Activated CD8-positive, alpha-beta memory T cell treated with anti-CD3 and anti-CD28 coated beads for 36 hours (primary cell): ENCODE data around the gene SEC24C. TPM values are rescaled to one million over a fixed set of nuclear protein-coding genes. Genes with fewer than 3 reads are reported as not detected.
"Not testable (repeated sequence)": the region's sequence is repeated elsewhere in the genome, so short reads cannot be mapped to it uniquely, and the experiment has no call there.

ENCODE experiments used
- CTCF ChIA-PET: fragments of 350-600 bp; sonication (Branson Sonifier 250); formaldehyde crosslinking; loops from one replicate; lab custom pipeline; 2021; ENCODE audit warnings: antibody characterized with exemption; lab: Charles Lee
- POLR2A ChIA-PET: fragments of 350-600 bp; sonication (Branson Sonifier 250); formaldehyde crosslinking; loops from one replicate; lab custom pipeline; 2021; ENCODE audit warnings: antibody characterized with exemption; lab: Charles Lee
- total RNA-seq, 2 experiments: library from RNA; stranded (reverse); gene quantifications; one replicate each; pipeline ENCODE4 v1.2.3, GENCODE V29; 2021

Gene SEC24C
- 10 to 100 TPM; 89.0 to 89.9 TPM for total RNA-seq

- ChIA-PET POLR2A (interaction anchor here (0.8 to 3.7 kb wide), 7 partner anchors 8 to 331 kb away, joined by 3 to 24 read pairs (median 4); a partner anchor contains a TSS), CTCF (interaction anchor here (0.5 to 1.8 kb wide), 4 partner anchors 12 to 24 kb away, joined by 3 to 10 read pairs (median 3); no protein-coding TSS in a partner anchor)
Measured at GRCh38 chr10:73743905-73744663, at the start of gene SEC24C. SEC24C (plus strand) TSS chr10:73744372; CDS start chr10:73746833, 2,461 bp downstream.

DNA sequence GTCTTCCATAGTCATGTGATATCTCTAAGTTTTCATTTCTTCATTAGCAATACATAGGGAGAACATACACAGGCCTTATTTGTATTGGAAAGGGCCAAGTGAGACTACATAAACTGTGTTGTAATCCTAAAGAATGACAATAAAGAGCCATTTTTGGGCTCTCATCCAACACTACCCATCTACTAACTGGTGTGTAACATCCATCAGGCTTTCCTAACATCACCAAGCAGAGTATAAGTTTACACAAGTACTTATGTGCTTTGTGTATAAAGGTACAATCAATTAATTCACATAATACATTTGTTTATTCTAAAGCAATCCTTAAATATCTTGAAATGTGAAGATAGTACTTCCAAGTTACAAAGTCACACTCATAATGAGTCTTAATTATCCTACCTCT is 48.9 kb upstream of the SEC24C start:
- CTCF ChIA-PET, POLR2A ChIA-PET: not testable (repeated sequence)

GRCh38 chr10:73697675-73698159 is 46.5 kb upstream of the SEC24C start, which contains the start of gene AGAP5:
AGAP5 (minus strand) TSS chr10:73698109; CDS start chr10:73697755, 354 bp downstream.
- CTCF ChIA-PET, POLR2A ChIA-PET: not testable (repeated sequence)

DNA sequence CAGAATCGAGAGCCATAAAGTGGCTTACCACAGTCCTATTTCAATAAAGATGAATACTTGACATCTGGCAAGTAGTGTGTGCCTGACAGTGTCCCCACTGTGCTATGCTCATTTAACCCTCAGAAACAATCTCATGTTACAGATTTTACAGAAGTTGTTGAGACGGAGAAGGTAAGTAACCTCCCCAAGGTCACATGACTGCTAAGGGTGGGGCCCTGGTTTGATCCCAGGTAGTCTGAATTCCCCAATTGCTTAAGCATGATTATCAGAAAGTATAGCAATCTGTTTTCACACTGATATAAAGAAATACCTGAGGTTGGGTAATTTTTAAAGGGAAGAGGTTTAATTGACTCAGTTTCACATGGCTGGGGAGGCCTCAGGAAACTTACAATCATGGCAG is 45.4 kb upstream of the SEC24C start:
- POLR2A ChIA-PET, CTCF ChIA-PET: not testable (repeated sequence)

- CTCF ChIA-PET, result interaction anchor here (0.7 kb wide), 1 partner anchor 585 kb away, joined by 5 read pairs; no protein-coding TSS in a partner anchor
- POLR2A ChIA-PET, result not testable (repeated sequence)
Measured at GRCh38 chr10:73703924-73704323, 40.2 kb upstream of the SEC24C start.

GRCh38 chr10:73705506-73706072 is 38.6 kb upstream of the SEC24C start:
- CTCF ChIA-PET, result interaction anchor here (0.6 kb wide), 1 partner anchor 34 kb away, joined by 3 read pairs; no protein-coding TSS in a partner anchor
- POLR2A ChIA-PET, result not testable (repeated sequence)

GRCh38 chr10:73706488-73706887 is 37.7 kb upstream of the SEC24C start:
- CTCF ChIA-PET, result interaction anchor here (0.6 kb wide), 1 partner anchor 33 kb away, joined by 3 read pairs; no protein-coding TSS in a partner anchor
- POLR2A ChIA-PET, result not testable (repeated sequence)

GRCh38 chr10:73707628-73708027 is 36.5 kb upstream of the SEC24C start:
- POLR2A ChIA-PET, CTCF ChIA-PET: not testable (repeated sequence)

GRCh38 chr10:73708122-73708521 is 36.0 kb upstream of the SEC24C start:
- CTCF ChIA-PET, POLR2A ChIA-PET: not testable (repeated sequence)

DNA sequence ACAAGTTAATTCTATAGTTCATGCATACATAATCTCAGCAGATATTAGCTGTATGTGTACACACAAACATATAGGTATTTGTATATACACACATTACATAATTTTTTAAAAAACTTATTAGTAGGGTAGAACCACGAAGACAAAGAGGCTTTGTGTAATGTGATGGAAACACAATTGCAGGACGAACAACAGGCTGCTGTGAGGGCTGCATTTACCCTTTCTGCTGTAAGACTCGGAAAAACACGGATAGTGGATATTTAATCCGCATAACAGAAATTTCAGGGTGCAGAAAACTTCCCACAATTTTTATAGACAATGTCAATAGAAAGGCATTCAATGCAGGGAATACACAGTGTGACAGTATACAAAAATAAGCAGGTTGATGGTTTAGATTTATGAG is 32.5 kb upstream of the SEC24C start:
- POLR2A ChIA-PET, result not testable (repeated sequence)

GRCh38 chr10:73713912-73714311 is 30.3 kb upstream of the SEC24C start:
- CTCF ChIA-PET, POLR2A ChIA-PET: not testable (repeated sequence)

More for the DNA sequence above, 32.5 kb upstream of the SEC24C start:
- CTCF ChIA-PET, result not testable (repeated sequence)

- CTCF ChIA-PET, POLR2A ChIA-PET: not testable (repeated sequence)
Measured at GRCh38 chr10:73714483-73714882, 29.7 kb upstream of the SEC24C start.

- POLR2A ChIA-PET, CTCF ChIA-PET: not testable (repeated sequence)
Measured at GRCh38 chr10:73715179-73716156, 28.7 kb upstream of the SEC24C start.

- ChIA-PET CTCF (no interaction called here), POLR2A (no interaction called here)
Measured at GRCh38 chr10:73716251-73716650, 27.9 kb upstream of the SEC24C start.

- ChIA-PET CTCF (no interaction called here), POLR2A (no interaction called here)
Measured at GRCh38 chr10:73717556-73717955, 26.6 kb upstream of the SEC24C start.

DNA sequence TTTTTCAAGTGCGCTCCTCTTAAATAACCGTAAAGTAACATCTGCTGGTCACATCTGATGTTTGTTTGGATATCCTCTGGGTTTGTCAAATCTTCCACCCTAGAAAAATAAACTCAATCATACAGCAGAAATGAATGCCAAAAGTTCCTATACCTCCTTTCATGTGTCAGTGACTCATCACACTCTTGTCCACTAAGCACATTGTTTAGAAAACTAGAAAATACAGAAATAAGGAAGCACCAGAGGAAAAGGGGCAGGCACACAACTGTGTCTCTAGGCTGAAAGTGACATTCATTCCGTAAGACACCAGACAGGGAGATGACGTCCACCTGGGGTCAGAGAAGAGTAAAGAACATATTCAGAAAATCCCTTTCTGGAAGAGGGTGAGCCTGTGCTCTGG is 23.6 kb upstream of the SEC24C start:
- CTCF ChIA-PET, result not testable (repeated sequence)

GRCh38 chr10:73723516-73723915 is 20.7 kb upstream of the SEC24C start:
- ChIA-PET CTCF (no interaction called here), POLR2A (no interaction called here)

More for the DNA sequence above, 23.6 kb upstream of the SEC24C start:
- POLR2A ChIA-PET, result not testable (repeated sequence)

GRCh38 chr10:73729781-73730152 is 14.4 kb upstream of the SEC24C start:
- CTCF ChIA-PET, result interaction anchor here (0.9 to 2.3 kb wide), 4 partner anchors 13 to 140 kb away, joined by 3 to 10 read pairs (median 4); no protein-coding TSS in a partner anchor
- POLR2A ChIA-PET, result interaction anchor here (0.8 to 2.3 kb wide), 2 partner anchors 14 to 231 kb away, joined by 3 to 24 read pairs; partner anchors contain the start of gene SEC24C
